OCI-LY7 (cell line): ENCODE results near the gene IGFBP1.

Source experiments
- CTCF ChIP-seq: fragments of 200-600 bp; sonication (generic); conservative IDR thresholded peaks from 2 replicates; pipeline ENCODE4 v1.5.1; 2014; ENCODE audit warnings: mild to moderate bottlenecking, antibody characterized with exemption, low read length, moderate library complexity, mixed read lengths
- EZH2phosphoT487 ChIP-seq: fragments of 200-600 bp; sonication (generic); IDR thresholded peaks from 2 replicates; pipeline ENCODE4 v1.6.1; 2018; ENCODE audit warnings: low read depth, borderline replicate concordance, mild to moderate bottlenecking, mixed run types, antibody characterized with exemption, low read length, moderate library complexity, mixed read lengths

GRCh38 chr7:45909561-45909960 is 21.3 kb downstream of the IGFBP1 start:
- no peak for TF ChIP-seq CTCF
- no peak for TF ChIP-seq EZH2phosphoT487
